ENCODE results near the gene CAMK4.
A peak's percentile ranks its signal among the peaks of the same experiment; 100 is the strongest.

CAMK4 gene

GRCh38 chr5:111223787-111224560 is at the start of gene CAMK4:
CAMK4 (plus strand) TSS chr5:111224384; CDS start chr5:111224484, 100 bp downstream.
- Histone ChIP-seq H3K36me3 (ENCODE audit: insufficient read depth, low read depth, low read length) (no peaks in the 10 kb centered on the region), H3K4me3 (ENCODE audit: low read length) (peak within 1 kb of the TSS; percentile 85), H3K9me3 (ENCODE audit: insufficient read depth, low read depth, low read length) (no peaks in the 10 kb centered on the region), H3K9ac (ENCODE audit: low read depth, low read length) (peak within 1 kb of the TSS; percentile 77; the same call in 1 of the 2 replicates), H3K27ac (ENCODE audit: low read length) (no peak within 1 kb of the TSS), H3K27me3 (ENCODE audit: insufficient read depth, low read length) (peaks cover 37% of the 10 kb centered on the region), H3K4me1 (ENCODE audit: insufficient read depth, low read length) (0 out of 2 replicates have a peak, but pooled peaks cover 18% of the 10 kb centered on the region)

- Histone ChIP-seq H3K27ac (ENCODE audit: low read length) (no peak overlapping the region), H3K36me3 (ENCODE audit: insufficient read depth, low read depth, low read length) (no peaks in the 10 kb centered on the region), H3K9ac (ENCODE audit: low read depth, low read length) (no peak overlapping the region), H3K4me1 (ENCODE audit: insufficient read depth, low read length) (no peaks in the 10 kb centered on the region), H3K27me3 (ENCODE audit: insufficient read depth, low read length) (no peaks in the 10 kb centered on the region), H3K9me3 (ENCODE audit: insufficient read depth, low read depth, low read length) (no peaks in the 10 kb centered on the region), H3K4me3 (ENCODE audit: low read length) (no peak overlapping the region)
Measured at GRCh38 chr5:111183064-111183463, 41.1 kb upstream of the CAMK4 start.

GRCh38 chr5:111187079-111187478 is 37.1 kb upstream of the CAMK4 start:
- Histone ChIP-seq H3K27ac (ENCODE audit: low read length) (no peak overlapping the region), H3K27me3 (ENCODE audit: insufficient read depth, low read length) (no peaks in the 10 kb centered on the region), H3K36me3 (ENCODE audit: insufficient read depth, low read depth, low read length) (no peaks in the 10 kb centered on the region), H3K9me3 (ENCODE audit: insufficient read depth, low read depth, low read length) (no peaks in the 10 kb centered on the region), H3K9ac (ENCODE audit: low read depth, low read length) (no peak overlapping the region), H3K4me3 (ENCODE audit: low read length) (no peak overlapping the region), H3K4me1 (ENCODE audit: insufficient read depth, low read length) (peaks cover 4% of the 10 kb centered on the region; the same call in 1 of the 2 replicates)

- Histone ChIP-seq H3K4me3 (ENCODE audit: low read length) (no peak overlapping the region), H3K9me3 (ENCODE audit: insufficient read depth, low read depth, low read length) (no peaks in the 10 kb centered on the region), H3K27me3 (ENCODE audit: insufficient read depth, low read length) (no peaks in the 10 kb centered on the region), H3K4me1 (ENCODE audit: insufficient read depth, low read length) (peaks cover 6% of the 10 kb centered on the region; the same call in 1 of the 2 replicates), H3K36me3 (ENCODE audit: insufficient read depth, low read depth, low read length) (no peaks in the 10 kb centered on the region), H3K9ac (ENCODE audit: low read depth, low read length) (no peak overlapping the region), H3K27ac (ENCODE audit: low read length) (no peak overlapping the region)
Measured at GRCh38 chr5:111194053-111194452, 30.1 kb upstream of the CAMK4 start.

GRCh38 chr5:111194925-111195324 is 29.3 kb upstream of the CAMK4 start:
- H3K4me1 ChIP-seq (ENCODE audit: insufficient read depth, low read length) = peaks cover 6% of the 10 kb centered on the region; the same call in 1 of the 2 replicates
- no peak overlapping the region for H3K9ac ChIP-seq (ENCODE audit: low read depth, low read length)
- no peak overlapping the region for H3K27ac ChIP-seq (ENCODE audit: low read length)
- no peaks in the 10 kb centered on the region for H3K36me3 ChIP-seq (ENCODE audit: insufficient read depth, low read depth, low read length)
- no peak overlapping the region for H3K4me3 ChIP-seq (ENCODE audit: low read length)
- H3K9me3 ChIP-seq (ENCODE audit: insufficient read depth, low read depth, low read length) = no peaks in the 10 kb centered on the region
- H3K27me3 ChIP-seq (ENCODE audit: insufficient read depth, low read length) = no peaks in the 10 kb centered on the region

GRCh38 chr5:111197523-111197922 is 26.7 kb upstream of the CAMK4 start:
- Histone ChIP-seq H3K9me3 (ENCODE audit: insufficient read depth, low read depth, low read length) (no peaks in the 10 kb centered on the region), H3K27ac (ENCODE audit: low read length) (no peak overlapping the region), H3K4me1 (ENCODE audit: insufficient read depth, low read length) (0 out of 2 replicates have a peak, but pooled peaks cover 3% of the 10 kb centered on the region), H3K9ac (ENCODE audit: low read depth, low read length) (no peak overlapping the region), H3K36me3 (ENCODE audit: insufficient read depth, low read depth, low read length) (no peaks in the 10 kb centered on the region), H3K27me3 (ENCODE audit: insufficient read depth, low read length) (no peaks in the 10 kb centered on the region), H3K4me3 (ENCODE audit: low read length) (no peak overlapping the region)

GRCh38 chr5:111198281-111198966 is 25.8 kb upstream of the CAMK4 start:
- Histone ChIP-seq H3K9me3 (ENCODE audit: insufficient read depth, low read depth, low read length) (no peaks in the 10 kb centered on the region), H3K9ac (ENCODE audit: low read depth, low read length) (no peak overlapping the region), H3K4me3 (ENCODE audit: low read length) (no peak overlapping the region), H3K27me3 (ENCODE audit: insufficient read depth, low read length) (no peaks in the 10 kb centered on the region), H3K36me3 (ENCODE audit: insufficient read depth, low read depth, low read length) (no peaks in the 10 kb centered on the region), H3K4me1 (ENCODE audit: insufficient read depth, low read length) (0 out of 2 replicates have a peak, but pooled peaks cover 3% of the 10 kb centered on the region), H3K27ac (ENCODE audit: low read length) (no peak overlapping the region)

- no peaks in the 10 kb centered on the region for H3K27me3 ChIP-seq (ENCODE audit: insufficient read depth, low read length)
- no peak overlapping the region for H3K4me3 ChIP-seq (ENCODE audit: low read length)
- H3K36me3 ChIP-seq (ENCODE audit: insufficient read depth, low read depth, low read length) = no peaks in the 10 kb centered on the region
- H3K9me3 ChIP-seq (ENCODE audit: insufficient read depth, low read depth, low read length) = no peaks in the 10 kb centered on the region
- no peak overlapping the region for H3K9ac ChIP-seq (ENCODE audit: low read depth, low read length)
- H3K4me1 ChIP-seq (ENCODE audit: insufficient read depth, low read length) = no peaks in the 10 kb centered on the region
- H3K27ac ChIP-seq (ENCODE audit: low read length) = no peak overlapping the region
Measured at GRCh38 chr5:111200828-111201227, 23.4 kb upstream of the CAMK4 start.

- no peaks in the 10 kb centered on the region for H3K9me3 ChIP-seq (ENCODE audit: insufficient read depth, low read depth, low read length)
- H3K27ac ChIP-seq (ENCODE audit: low read length) = no peak overlapping the region
- no peak overlapping the region for H3K4me3 ChIP-seq (ENCODE audit: low read length)
- H3K9ac ChIP-seq (ENCODE audit: low read depth, low read length) = no peak overlapping the region
- H3K4me1 ChIP-seq (ENCODE audit: insufficient read depth, low read length) = no peaks in the 10 kb centered on the region
- no peaks in the 10 kb centered on the region for H3K27me3 ChIP-seq (ENCODE audit: insufficient read depth, low read length)
- no peaks in the 10 kb centered on the region for H3K36me3 ChIP-seq (ENCODE audit: insufficient read depth, low read depth, low read length)
Measured at GRCh38 chr5:111201705-111202104, 22.5 kb upstream of the CAMK4 start.

- no peak overlapping the region for H3K9ac ChIP-seq (ENCODE audit: low read depth, low read length)
- no peaks in the 10 kb centered on the region; the same call in 1 of the 2 replicates for H3K4me1 ChIP-seq (ENCODE audit: insufficient read depth, low read length)
- H3K27me3 ChIP-seq (ENCODE audit: insufficient read depth, low read length) = no peaks in the 10 kb centered on the region
- no peaks in the 10 kb centered on the region for H3K36me3 ChIP-seq (ENCODE audit: insufficient read depth, low read depth, low read length)
- no peaks in the 10 kb centered on the region for H3K9me3 ChIP-seq (ENCODE audit: insufficient read depth, low read depth, low read length)
- no peak overlapping the region for H3K27ac ChIP-seq (ENCODE audit: low read length)
- no peak overlapping the region for H3K4me3 ChIP-seq (ENCODE audit: low read length)
Measured at GRCh38 chr5:111211341-111211740, 12.8 kb upstream of the CAMK4 start.

GRCh38 chr5:111214052-111214742 is 10.0 kb upstream of the CAMK4 start:
- Histone ChIP-seq H3K9ac (ENCODE audit: low read depth, low read length) (no peak overlapping the region; the same call in 1 of the 2 replicates), H3K9me3 (ENCODE audit: insufficient read depth, low read depth, low read length) (no peaks in the 10 kb centered on the region), H3K27me3 (ENCODE audit: insufficient read depth, low read length) (no peaks in the 10 kb centered on the region), H3K27ac (ENCODE audit: low read length) (no peak overlapping the region), H3K4me1 (ENCODE audit: insufficient read depth, low read length) (peaks cover 2% of the 10 kb centered on the region; the same call in 1 of the 2 replicates), H3K4me3 (ENCODE audit: low read length) (no peak overlapping the region), H3K36me3 (ENCODE audit: insufficient read depth, low read depth, low read length) (no peaks in the 10 kb centered on the region)

Measured in iPS-20b (cell line).